Tibial artery (tissue), 4 donors: Measurements from ENCODE around the gene IRF2.

ENCODE experiments used
- DNase-seq, 2 donors: peaks; one replicate each; pipeline ENCODE4 v3.0.0-alpha.2; 2019
- H3K27ac ChIP-seq, 2 donors: fragments of 200-600 bp; sonication (generic) in 1 of 2; 1 replicate in 1 of 2; 2 replicates in 1 of 2; pipeline ENCODE4 v1.5.1; 2018 to 2019; ENCODE audit warnings: mild to moderate bottlenecking in 1 of 2
- H3K27me3 ChIP-seq, 2 donors: fragments of 200-600 bp; sonication (generic) in 1 of 2; one replicate each; pipeline versions ENCODE4 v1.5.1 to v1.6.0; 2016 to 2019
- H3K36me3 ChIP-seq, 3 donors: fragments of 200-600 bp; sonication (generic) in 2 of 3; one replicate each; pipeline ENCODE4 v1.5.1; 2016 to 2019; ENCODE audit warnings: mild to moderate bottlenecking in 2 of 3
- H3K4me1 ChIP-seq, 4 donors: fragments of 200-600 bp; sonication (generic) in 2 of 4; 1 replicate in 3 of 4; 2 replicates in 1 of 4; pipeline ENCODE4 v1.5.1; 2016 to 2019
- H3K4me3 ChIP-seq, 2 donors: fragments of 200-600 bp; sonication (generic) in 1 of 2; 1 replicate in 1 of 2; 2 replicates in 1 of 2; pipeline ENCODE4 v1.5.1; 2018 to 2019; ENCODE audit warnings: mild to moderate bottlenecking in 2 of 2
- H3K9me3 ChIP-seq, 3 donors: fragments of 200-600 bp; sonication (generic) in 1 of 3; one replicate each; pipeline ENCODE4 v1.5.1; 2016 to 2019
- intact Hi-C: fragments of 100-400 bp; cut with DNase I; formaldehyde crosslinking; loops from one replicate; pipeline ENCODE4 v1.15.0; 2023; ENCODE audit warnings: low total_unique reads
- TF ChIP-seq, protein P1 (sequence below), 2 experiments: fragments of 200-600 bp in 1 of 2; fragments of 450-650 bp in 1 of 2; IDR thresholded peaks; one replicate each; pipeline ENCODE4 v1.5.1; 2017 to 2019; ENCODE audit warnings: antibody characterized with exemption in 2 of 2, mild to moderate bottlenecking in 1 of 2, moderate library complexity in 1 of 2

Gene IRF2

DNA sequence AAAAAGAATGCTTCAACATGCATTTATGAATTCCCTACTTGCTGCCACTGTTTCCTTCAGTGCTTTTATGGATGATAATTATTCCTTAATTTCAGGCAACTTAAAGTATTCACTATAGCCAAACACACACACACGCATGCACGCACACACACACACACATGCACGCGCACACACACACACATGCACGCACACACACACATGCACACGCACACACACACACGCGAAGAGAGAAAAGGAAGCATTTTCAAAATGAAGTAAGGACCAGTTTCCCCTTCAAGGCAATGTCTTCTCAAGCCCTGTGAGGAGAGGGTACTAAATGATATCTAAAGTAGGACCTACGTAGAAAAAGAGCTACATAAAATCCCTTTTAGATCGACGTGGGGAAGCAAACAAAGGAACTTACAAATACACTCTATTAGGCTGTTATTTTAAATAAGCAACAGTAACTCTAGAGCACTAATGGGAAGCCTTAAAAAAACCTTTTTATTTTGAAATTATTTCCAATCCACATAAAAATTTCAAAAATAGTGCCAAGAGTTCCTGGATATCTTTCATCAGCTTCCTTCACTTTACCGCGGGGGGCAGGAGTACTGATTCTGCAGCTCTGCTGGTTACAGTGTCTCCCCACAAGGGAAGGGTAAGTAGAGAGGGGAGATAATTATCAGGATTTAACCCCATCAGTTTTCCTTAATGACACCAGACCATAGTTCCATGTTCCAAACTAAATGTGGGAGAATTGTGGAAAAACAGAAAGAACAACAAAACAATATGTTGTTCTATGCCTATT lies 13.7 kb downstream of the IRF2 start:
- TF ChIP-seq, protein P1, sequence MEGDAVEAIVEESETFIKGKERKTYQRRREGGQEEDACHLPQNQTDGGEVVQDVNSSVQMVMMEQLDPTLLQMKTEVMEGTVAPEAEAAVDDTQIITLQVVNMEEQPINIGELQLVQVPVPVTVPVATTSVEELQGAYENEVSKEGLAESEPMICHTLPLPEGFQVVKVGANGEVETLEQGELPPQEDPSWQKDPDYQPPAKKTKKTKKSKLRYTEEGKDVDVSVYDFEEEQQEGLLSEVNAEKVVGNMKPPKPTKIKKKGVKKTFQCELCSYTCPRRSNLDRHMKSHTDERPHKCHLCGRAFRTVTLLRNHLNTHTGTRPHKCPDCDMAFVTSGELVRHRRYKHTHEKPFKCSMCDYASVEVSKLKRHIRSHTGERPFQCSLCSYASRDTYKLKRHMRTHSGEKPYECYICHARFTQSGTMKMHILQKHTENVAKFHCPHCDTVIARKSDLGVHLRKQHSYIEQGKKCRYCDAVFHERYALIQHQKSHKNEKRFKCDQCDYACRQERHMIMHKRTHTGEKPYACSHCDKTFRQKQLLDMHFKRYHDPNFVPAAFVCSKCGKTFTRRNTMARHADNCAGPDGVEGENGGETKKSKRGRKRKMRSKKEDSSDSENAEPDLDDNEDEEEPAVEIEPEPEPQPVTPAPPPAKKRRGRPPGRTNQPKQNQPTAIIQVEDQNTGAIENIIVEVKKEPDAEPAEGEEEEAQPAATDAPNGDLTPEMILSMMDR (IDR thresholded peaks at IDR 0.05) = no peak
- Histone ChIP-seq H3K9me3 (no peaks in the 10 kb centered on the region), H3K27me3 (no peaks in the 10 kb centered on the region), H3K36me3 (no peaks in the 10 kb centered on the region), H3K27ac (no peak overlapping the region), H3K4me3 (no peak overlapping the region), H3K4me1 (peaks cover 0 to 35% (median 23%) of the 10 kb centered on the region in 4 donors)
- DNase-seq = no peak
- intact Hi-C loops = no loop called here

DNA sequence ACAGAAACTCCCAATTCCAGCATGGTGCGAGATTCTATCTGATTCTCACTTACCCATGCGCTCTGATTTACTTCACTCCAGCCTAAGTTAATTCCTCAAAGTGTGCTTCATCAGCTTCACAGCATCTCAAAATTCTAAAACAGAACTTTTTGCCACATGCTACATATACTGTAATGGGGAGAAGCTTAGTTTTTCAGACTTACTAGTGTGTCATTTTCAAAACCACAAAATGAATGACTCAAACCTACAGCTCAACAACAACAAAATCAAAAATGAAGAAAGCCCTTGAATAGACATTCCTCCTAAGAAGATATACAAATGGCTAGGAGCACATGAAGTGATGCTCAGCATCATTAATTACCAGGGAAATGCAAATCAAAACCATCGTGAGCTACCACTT lies 14.9 kb downstream of the IRF2 start:
- TF ChIP-seq, protein P1 (IDR thresholded peaks at IDR 0.05) = no peak
- no peaks in the 10 kb centered on the region for H3K36me3 ChIP-seq
- H3K4me1 ChIP-seq = peaks cover 0 to 36% (median 26%) of the 10 kb centered on the region in 4 donors
- no peak overlapping the region for H3K4me3 ChIP-seq
- intact Hi-C loops = loop anchor here (5.0 kb wide), 1 partner anchor 72 kb away; no protein-coding TSS in a partner anchor
- no peaks in the 10 kb centered on the region for H3K9me3 ChIP-seq
- no peak overlapping the region for H3K27ac ChIP-seq
- no peaks in the 10 kb centered on the region for H3K27me3 ChIP-seq
- DNase-seq = no peak

DNA sequence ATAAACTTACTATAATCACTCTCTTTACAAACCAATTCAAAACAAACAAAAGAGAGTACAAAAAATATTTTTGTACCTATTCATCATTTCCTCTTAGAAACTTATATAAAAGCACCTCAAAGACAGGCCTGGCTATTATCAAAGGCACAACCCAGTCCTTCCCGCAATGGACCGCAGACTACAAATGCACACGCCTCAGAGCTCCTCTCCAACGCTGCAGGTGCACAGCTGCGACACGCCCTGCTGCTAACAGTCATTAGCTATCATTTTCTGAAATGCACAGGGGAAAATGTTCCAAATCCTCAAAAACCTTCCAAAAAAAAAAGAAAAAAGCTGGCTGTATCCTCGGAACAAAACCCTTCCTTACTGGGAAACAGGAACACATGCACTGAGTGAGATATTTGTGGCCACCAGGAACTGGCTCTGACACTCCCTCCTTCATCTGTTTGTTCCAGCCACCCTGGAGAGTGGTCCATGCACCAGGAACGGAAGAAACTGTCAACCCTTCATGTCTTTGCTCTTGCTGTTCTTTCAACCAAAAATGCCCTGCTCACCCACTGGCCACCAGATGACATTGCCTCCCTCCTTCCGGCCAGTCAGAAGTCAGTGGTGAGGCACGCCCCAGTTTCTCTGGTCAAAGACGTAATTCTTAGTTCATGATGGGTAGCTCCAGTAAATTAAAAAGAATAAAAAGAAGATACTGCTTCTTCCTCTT lies 16.7 kb downstream of the IRF2 start:
- Histone ChIP-seq H3K27ac (no peak overlapping the region), H3K4me1 (peaks cover 0 to 53% (median 36%) of the 10 kb centered on the region in 4 donors)
- no peak for DNase-seq

DNA sequence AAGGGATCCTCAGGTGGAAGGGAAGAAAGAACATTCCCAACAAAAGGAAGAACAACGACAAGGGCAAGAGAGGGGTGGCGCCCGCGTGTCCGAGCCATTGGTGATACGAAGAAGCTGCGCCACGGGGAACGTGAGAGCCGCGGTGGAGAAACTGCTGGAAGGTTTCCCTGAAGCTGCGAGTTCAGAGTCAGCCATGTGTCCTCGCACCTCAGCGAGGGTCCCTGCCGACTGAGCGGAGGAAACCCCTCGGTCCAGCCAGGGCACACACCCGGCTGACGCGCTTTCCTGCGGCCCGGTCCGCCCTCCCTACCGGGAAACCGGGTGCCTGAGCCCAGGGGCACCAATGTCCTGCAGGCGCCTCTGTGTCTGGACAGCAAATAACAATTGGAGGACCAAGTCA lies 18.0 kb downstream of the IRF2 start:
- H3K27ac ChIP-seq = no peak overlapping the region
- no peaks in the 10 kb centered on the region for H3K27me3 ChIP-seq
- no peaks in the 10 kb centered on the region for H3K9me3 ChIP-seq
- peaks cover 0 to 62% (median 43%) of the 10 kb centered on the region in 4 donors for H3K4me1 ChIP-seq
- intact Hi-C loops = loop anchor here (5.0 kb wide), 1 partner anchor 69 kb away; no protein-coding TSS in a partner anchor
- no peak for DNase-seq
- no peaks in the 10 kb centered on the region for H3K36me3 ChIP-seq
- TF ChIP-seq, protein P1 (IDR thresholded peaks at IDR 0.05) = no peak
- no peak overlapping the region for H3K4me3 ChIP-seq

More for the DNA sequence above, 16.7 kb downstream of the IRF2 start:
- no peaks in the 10 kb centered on the region for H3K36me3 ChIP-seq
- TF ChIP-seq, protein P1 (IDR thresholded peaks at IDR 0.05) = no peak
- intact Hi-C loops = loop anchor here (5.0 kb wide), 1 partner anchor 70 kb away; no protein-coding TSS in a partner anchor
- H3K9me3 ChIP-seq = no peaks in the 10 kb centered on the region
- H3K4me3 ChIP-seq = no peak overlapping the region
- H3K27me3 ChIP-seq = no peaks in the 10 kb centered on the region

DNA sequence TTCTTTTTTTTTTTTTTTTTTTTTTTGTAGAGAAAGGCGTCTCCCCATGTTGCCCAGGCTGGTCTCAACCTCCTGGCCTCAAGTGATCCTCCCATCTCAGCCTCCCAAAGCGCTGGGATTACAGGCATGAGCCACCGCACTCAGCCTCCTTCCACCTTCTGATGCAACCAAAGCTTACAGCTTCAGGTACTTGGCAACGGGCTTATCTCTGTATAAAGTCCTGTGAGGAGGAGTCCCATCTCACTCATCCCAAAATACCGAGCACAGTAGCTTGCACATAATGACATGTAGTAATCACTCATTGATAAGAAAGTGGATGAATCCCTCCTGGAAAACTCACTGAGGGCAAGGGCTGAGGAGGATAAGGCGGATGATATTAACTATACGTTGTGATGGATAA lies 19.1 kb downstream of the IRF2 start:
- Histone ChIP-seq H3K36me3 (no peaks in the 10 kb centered on the region), H3K4me1 (peaks cover 0 to 67% (median 44%) of the 10 kb centered on the region in 4 donors), H3K4me3 (no peak overlapping the region), H3K27me3 (no peaks in the 10 kb centered on the region), H3K27ac (no peak overlapping the region), H3K9me3 (no peaks in the 10 kb centered on the region)
- intact Hi-C loops = loop anchor here (5.0 kb wide), 1 partner anchor 68 kb away; no protein-coding TSS in a partner anchor
- TF ChIP-seq, protein P1 (IDR thresholded peaks at IDR 0.05) = no peak
- no peak for DNase-seq
